ENCODE data around the gene POU2F1.

DNA sequence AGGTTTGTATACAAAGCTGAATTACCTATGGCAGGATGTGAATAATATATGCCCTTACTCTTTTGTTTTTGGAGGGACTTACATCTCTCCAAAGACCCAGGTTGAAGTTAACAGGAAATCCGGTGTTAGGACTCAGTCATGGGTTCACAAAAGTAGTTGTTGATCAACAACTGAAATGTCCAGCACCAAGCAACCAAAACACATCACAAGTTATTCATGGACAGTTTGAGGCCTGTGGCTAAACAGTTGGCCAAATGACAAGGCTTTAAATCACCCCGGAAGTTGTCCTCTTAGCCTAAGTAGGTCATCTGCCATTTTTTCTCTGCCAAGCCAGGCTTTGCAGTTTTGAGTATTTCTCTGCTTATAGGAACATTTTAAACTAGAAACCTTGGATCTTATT, 207.7 kb downstream of the POU2F1 start:
- TF ChIP-seq CEBPB (IDR thresholded peaks at IDR 0.05) (no peak), POLR2A (IDR thresholded peaks at IDR 0.05; ENCODE audit: low read length) (no peak), EP300 (IDR thresholded peaks at IDR 0.05) (no peak), HOXB5 (CRISPR knock-in tag; IDR thresholded peaks at IDR 0.05) (no peak), CHD2 (IDR thresholded peaks at IDR 0.05; ENCODE audit: low read length, partially characterized antibody) (no peak), RNF2 (IDR thresholded peaks at IDR 0.05; ENCODE audit: borderline replicate concordance, low read depth) (no peak), ELK1 (IDR thresholded peaks at IDR 0.05; ENCODE audit: low read depth, low read length) (no peak), BHLHE40 (IDR thresholded peaks at IDR 0.05; ENCODE audit: low read depth, low read length) (no peak), MAFK (IDR thresholded peaks at IDR 0.05; ENCODE audit: partially characterized antibody) (no peak), ESRRA (IDR thresholded peaks at IDR 0.05; ENCODE audit: borderline replicate concordance, low read length) (no peak), CBX8 (IDR thresholded peaks at IDR 0.05) (no peak), ZNF302 (CRISPR knock-in tag; IDR thresholded peaks at IDR 0.05) (no peak)
- TF ChIP-seq, protein P1, sequence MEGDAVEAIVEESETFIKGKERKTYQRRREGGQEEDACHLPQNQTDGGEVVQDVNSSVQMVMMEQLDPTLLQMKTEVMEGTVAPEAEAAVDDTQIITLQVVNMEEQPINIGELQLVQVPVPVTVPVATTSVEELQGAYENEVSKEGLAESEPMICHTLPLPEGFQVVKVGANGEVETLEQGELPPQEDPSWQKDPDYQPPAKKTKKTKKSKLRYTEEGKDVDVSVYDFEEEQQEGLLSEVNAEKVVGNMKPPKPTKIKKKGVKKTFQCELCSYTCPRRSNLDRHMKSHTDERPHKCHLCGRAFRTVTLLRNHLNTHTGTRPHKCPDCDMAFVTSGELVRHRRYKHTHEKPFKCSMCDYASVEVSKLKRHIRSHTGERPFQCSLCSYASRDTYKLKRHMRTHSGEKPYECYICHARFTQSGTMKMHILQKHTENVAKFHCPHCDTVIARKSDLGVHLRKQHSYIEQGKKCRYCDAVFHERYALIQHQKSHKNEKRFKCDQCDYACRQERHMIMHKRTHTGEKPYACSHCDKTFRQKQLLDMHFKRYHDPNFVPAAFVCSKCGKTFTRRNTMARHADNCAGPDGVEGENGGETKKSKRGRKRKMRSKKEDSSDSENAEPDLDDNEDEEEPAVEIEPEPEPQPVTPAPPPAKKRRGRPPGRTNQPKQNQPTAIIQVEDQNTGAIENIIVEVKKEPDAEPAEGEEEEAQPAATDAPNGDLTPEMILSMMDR (IDR thresholded peaks at IDR 0.05): no peak

Measured in A549 (cell line).